NOMO-1 treated with dmso at 0.1 percent for 144 hours (cell line): Measurements from ENCODE around the gene FAM174C.

Experiments used
- DNase-seq: peaks from one replicate; lab custom pipeline; 2025; ENCODE audit not compliant: unreplicated experiment; lab: John Stamatoyannopoulos, UW

The FAM174C gene

DNA sequence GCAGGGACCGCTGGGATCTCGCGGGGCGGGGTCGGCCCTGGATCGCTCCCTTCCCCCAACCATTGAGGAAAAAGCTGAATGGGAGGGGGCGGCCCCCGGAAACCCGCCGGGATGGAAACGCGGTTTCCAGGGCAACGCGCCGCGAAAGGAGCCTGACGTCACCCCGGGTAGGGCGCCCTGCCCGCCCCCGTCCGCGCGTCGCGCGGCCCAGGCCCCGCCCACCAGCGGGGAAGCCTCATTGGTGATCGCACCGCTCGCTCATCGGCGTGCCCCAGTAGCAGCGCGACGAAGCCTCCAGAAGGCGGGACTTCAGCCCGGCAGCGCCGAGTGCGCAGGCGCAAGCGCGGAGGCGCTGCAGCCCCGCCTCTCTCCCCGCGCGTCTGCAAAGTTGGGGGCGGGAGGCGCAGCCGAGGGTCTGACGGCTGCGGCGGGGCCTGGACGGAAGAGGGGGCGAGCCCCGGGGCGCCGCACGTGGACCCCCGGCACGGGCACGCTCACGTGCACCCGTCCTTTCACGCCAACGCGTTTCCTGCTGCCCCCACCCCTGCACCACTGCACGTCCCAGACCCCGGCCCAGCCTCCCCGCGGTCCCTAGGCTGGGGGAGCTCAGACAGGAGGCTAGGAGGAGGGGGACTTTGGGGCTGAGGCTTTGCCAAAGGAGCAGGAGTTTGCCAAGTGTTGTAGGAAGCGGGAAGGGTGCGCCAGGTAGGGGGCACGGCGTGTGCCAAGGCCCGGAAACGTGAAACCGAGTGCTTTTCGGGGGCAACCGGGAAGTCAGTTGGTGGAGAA is 14.4 kb upstream of the FAM174C start:
- DNase-seq = peak; percentile 90

DNA sequence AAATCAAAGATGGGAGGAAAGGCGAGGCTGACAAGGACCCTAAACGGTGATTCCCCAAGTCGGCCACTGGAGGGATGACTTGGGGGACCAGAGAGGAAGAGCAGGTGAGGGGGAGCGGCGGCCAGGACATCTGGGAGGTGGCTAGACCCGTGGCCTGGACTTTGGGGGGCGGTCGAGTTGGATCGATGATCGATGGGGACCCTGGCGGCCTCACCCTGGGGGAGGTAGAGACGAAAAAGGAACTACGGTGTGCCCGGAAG is 13.9 kb upstream of the FAM174C start:
- no peak for DNase-seq

GRCh38 chr19:1261798-1262622 is 13.3 kb upstream of the FAM174C start:
- DNase-seq = no peak

DNA sequence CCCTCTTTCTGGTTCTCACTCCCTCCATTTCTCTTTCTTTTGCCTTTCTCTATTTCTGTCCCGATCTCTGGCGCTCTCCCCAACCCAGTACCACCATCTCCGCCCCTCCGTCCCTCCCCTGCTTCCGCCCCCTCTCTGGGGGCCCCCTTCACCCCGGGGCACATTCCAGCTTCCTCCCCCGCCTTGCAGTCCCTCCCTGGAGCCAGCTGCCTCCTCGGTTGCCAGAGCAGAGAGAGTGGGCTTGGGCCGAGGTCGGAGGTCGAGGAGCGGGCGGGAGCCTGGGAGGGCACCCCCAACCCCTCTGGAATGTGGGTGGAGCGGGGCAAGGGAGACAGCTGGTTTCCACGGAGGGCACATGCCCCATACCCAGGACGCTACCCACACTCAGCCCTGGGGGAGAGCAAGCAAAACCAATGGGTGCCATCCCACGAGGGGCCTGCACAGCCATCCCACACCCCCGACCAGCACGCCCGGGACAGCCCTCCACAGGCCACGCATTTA is 12.7 kb upstream of the FAM174C start:
- no peak for DNase-seq

DNA sequence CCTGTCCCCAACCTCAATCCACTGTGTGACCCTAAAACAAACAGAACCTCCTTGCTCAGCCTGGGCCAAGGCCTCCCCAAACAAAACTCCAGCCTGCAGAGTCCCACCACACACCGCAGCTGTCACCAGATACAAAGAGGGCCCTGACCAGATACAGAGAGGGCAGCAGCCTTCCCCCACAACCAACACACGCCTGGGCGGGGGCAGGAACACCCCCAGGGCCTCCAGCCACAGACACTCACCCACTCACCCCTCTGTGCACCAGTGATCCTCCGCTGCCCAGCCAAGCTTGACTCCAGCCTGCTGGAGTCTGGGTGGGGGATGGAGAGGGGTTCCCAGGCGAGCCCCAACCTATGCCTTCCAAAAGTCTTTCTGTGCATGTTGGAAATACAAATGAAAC is 12.1 kb upstream of the FAM174C start:
- no peak for DNase-seq

DNA sequence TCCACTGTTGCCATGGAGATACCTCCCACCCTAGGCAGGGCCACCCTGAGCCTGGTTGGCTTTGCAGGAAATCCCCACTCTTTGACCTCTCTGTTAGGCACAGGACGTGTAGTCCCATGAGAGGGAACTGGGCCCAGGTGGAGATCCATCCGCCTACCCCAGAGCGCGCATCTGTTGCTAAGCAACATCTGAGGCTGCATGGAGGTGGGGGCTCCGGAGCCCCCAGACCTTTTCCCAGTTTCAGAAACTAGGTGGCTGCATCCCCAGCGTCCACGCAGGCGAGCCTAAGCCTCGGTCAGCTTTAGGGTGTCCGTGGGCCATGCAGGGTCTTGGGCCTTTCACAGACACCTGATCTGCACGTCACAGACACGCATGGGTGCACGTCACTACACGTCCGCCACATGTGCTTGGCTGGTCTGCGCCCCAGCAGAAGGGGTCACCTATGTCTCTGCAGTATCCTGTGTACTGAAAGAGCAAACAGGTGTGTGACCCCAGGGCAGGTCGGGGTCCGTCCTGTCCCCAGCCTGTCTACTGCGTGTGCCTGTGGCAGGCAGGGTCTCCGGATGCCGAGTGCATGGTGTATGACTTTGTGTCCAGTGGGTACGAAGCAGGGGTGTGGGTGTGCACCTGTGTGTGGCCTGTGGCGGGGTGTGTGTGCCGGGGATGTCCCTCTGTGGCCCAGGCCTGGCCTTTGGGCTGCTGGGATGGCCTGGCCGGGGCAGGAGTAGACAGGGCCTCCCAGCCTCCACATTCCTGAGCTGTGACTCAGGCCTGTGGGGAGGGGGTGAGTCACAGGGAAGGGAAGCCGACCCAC is 10.3 kb upstream of the FAM174C start:
- DNase-seq = no peak

GRCh38 chr19:1265615-1266128 is 9.7 kb upstream of the FAM174C start:
- DNase-seq = no peak

DNA sequence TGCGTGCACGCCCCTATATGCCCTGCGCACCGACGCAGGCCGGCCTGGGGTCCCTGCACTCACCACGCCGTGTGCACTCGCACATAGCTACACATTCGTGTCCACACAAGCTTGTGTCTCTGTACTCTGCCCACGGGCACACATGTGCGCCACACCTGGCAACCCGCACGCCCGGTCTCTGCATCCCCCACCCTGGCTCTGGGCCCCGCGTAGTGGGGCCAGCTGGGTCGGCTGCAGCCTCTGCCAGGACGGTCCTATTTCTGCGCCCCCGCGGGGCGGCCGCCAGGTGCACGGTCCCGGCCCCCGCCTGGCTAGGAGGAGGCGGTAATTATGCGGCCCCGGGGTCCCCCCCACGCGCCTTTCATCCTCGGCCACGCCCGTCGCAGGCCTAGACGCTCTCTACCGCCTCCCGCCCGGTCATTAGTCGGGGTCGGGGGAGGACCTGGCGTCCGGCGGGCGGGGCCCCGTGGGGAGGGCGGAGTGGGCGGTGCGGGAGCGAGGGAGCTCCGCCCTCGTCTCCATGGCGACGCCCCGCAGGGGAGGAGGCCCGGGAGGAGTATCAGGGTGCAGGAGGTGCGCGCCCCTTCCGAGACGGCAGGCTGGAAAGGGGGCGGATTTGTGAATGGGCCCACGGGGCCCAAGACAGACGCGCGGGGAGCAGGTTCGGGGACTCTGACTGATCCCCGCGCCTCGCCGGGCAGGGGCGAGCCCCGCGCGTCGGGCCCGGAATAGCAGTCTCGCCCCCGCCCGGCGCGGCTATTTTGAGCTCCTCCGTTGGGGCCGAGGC is 9.0 kb upstream of the FAM174C start:
- peak; percentile 85 for DNase-seq

DNA sequence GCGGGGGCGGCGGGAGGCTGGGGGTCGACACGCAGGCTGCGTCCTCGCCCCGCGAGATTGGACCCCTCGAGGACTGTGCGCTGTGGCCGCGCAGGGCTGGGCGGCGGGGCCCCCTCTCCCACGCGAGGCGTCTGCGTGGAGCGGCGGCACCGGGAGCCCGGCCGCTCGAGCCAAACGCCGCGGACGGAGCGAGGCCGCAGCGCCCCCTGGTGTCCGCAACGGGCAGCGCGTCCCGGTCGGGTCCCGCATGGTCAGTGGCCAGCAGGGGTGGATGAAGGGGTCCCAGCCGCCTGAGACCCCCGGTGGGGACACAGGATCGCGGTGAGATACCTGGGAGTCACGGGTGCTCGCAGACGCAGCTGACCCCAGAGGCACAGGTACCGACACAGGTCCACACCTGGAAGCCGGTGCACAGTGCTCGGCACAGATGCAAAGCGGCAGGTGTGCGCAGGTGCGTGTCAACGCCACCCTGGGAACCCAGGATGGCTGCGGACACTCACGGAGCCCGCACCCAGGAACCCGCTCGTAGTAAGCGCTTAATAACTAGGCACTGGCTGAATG is 8.3 kb upstream of the FAM174C start:
- peak; percentile 51 for DNase-seq

DNA sequence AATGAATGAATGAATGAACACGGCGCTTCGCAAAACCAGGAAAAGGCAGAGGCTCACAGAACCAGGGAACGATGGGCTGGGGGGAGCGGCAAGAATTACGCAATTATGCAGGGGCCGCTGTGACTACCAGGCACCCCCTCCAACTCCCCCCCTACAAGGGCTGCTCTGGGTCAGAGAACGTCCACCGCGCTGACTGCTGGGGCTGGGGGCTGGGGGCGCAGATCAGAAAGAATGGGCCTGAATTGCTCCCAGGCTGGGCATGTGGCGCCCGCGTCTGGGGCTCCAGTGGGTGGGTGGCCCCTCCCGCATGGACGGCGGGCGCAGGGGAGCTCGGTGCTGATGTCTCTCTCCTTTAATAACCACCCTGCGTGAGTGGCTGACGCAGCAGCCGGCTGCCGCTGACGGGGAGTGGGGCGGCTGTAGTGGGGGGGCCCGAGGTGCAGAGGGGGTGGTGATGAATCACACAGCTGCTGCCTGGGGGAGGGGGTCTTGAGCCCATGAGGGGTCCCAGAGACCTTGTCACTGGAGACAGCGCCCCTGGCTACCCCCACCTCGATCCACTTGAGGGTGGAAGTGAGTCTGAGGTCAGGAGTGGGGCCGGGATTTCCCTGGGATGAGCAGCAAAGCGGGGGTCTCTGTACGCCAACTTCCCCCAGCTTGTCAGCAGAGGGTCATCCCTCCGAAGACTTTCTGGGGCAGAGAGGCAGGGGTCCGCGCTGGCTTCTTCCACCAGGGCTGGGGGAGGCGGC is 7.7 kb upstream of the FAM174C start:
- no peak for DNase-seq

GRCh38 chr19:1268226-1269064 is 6.9 kb upstream of the FAM174C start:
- DNase-seq = no peak

DNA sequence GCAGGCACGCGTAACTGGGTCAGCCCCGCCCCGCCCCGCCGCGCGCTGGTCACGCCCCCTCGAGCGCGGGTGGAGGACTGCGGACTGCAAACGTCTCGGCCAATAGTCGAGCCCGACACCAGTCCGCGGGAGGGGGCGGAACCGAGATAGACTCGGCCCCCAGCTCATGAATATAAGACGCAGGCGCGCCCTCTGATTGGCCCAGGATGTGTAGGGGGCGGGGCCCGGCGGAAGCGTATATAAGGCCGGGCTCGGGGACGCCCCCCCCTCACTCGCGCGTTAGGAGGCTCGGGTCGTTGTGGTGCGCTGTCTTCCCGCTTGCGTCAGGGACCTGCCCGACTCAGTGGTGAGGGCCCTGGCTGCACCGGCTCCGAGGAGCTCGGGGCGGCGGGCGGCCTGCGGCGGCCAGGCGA is 6.3 kb upstream of the FAM174C start, which contains the start of gene CIRBP:
Gene CIRBP, plus strand, starts transcription at position 268 of the 413 bp plus-strand sequence. CDS start 1,602 bp downstream, outside the sequence.
- DNase-seq = peak; percentile 92

- peak; percentile 53 for DNase-seq
Observed at GRCh38 chr19:1269478-1270212, 5.7 kb upstream of the FAM174C start.

GRCh38 chr19:1270213-1270853 is 5.0 kb upstream of the FAM174C start:
- DNase-seq = no peak

- no peak for DNase-seq
Observed at GRCh38 chr19:1270854-1271527, 4.3 kb upstream of the FAM174C start.

GRCh38 chr19:1271528-1272422 is 3.6 kb upstream of the FAM174C start:
- DNase-seq = no peak
